Activated CD8-positive, alpha-beta memory T cell treated with anti-CD3 and anti-CD28 coated beads, Interleukin-2, amount 10 ng/mL, durations not matched to agents 7 days and 5 days (primary cell): ENCODE data around the gene ADH4. TPM values are rescaled to one million over a fixed set of nuclear protein-coding genes. Genes with fewer than 3 reads are reported as not detected.
"Not testable (repeated sequence)": the region's sequence is repeated elsewhere in the genome, so short reads cannot be mapped to it uniquely, and the experiment has no call there.

ENCODE experiments used
- ATAC-seq: fragments of 150-1000 bp; cut with Tn5 transposase; one replicate; pipeline ENCODE4 v1.10.0; 2021; ENCODE audit warnings: moderate library complexity
- CTCF ChIA-PET: fragments of 350-600 bp; sonication (Branson Sonifier 250); formaldehyde crosslinking; loops from one replicate; lab custom pipeline; 2021; ENCODE audit warnings: antibody characterized with exemption; lab: Charles Lee
- DNase-seq: peaks from one replicate; pipeline ENCODE4 v3.0.0-alpha.2; 2020
- H3K27ac Mint-ChIP-seq: one replicate; pipeline ENCODE4 v1.8.0; 2021; ENCODE audit warnings: mild to moderate bottlenecking, mixed read lengths
- H3K27me3 Mint-ChIP-seq: one replicate; pipeline ENCODE4 v1.8.0; 2021; ENCODE audit warnings: mixed read lengths
- H3K36me3 Mint-ChIP-seq: one replicate; pipeline ENCODE4 v1.8.0; 2021; ENCODE audit warnings: mild to moderate bottlenecking, mixed read lengths
- H3K4me1 Mint-ChIP-seq: one replicate; pipeline ENCODE4 v1.8.0; 2021; ENCODE audit warnings: mixed read lengths
- H3K4me3 Mint-ChIP-seq: one replicate; pipeline ENCODE4 v1.8.0; 2021; ENCODE audit warnings: mild to moderate bottlenecking, moderate library complexity, mixed read lengths
- H3K9me3 Mint-ChIP-seq: one replicate; pipeline ENCODE4 v1.8.0; 2022; ENCODE audit warnings: low read depth, mixed read lengths
- total RNA-seq, 2 experiments: library from RNA; stranded (reverse); gene quantifications; one replicate each; pipeline ENCODE4 v1.2.3, GENCODE V29; 2021

The ADH4 gene
- total RNA-seq, 2 experiments from 2014 or later, result not detected

DNA sequence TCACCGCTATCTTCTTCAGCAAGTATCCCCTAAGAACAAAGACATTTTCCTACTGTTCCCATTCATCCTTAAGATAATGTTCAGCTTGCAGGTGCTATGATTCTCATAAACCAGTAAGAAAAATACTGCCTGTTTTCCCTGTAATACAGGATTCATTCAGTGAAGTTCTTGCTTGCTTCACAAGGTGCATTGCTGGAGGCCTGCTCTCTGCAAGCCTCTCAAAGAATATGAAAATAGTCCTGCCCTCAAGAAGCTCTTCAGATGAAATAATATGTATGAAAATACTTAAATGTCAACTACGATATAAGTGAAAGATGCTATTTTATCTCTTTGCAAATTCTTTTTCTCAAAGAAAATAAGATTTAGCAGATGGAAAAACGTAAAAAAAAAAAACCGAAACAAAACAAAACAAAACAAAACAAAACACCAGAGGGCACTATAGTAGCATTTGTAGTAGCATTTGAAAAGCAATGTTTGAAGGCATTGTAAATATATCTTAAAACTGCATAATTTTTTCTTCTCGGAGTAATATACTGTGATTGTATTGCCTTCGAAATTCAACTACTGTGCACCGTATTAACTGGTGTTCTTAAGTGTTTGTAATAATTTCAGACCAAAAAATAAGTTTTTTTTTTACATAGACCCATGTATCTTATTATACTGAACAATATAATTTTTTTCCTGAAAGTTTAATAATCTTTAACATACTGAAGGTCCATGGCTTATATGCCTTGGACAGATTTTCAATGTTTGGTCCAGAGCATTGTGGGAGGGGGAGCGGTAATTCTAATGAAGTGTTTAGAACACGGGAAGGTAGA, 26.0 kb downstream of the ADH4 start:
- DNase-seq (no peak), ATAC-seq (no peak)
- Mint-ChIP-seq H3K27ac (no peak overlapping the region), H3K9me3 (no peaks in the 10 kb centered on the region), H3K36me3 (no peaks in the 10 kb centered on the region), H3K4me3 (no peak overlapping the region), H3K27me3 (peaks cover 3% of the 10 kb centered on the region), H3K4me1 (no peaks in the 10 kb centered on the region)
- CTCF ChIA-PET, result interaction anchor here (0.7 to 1.8 kb wide), 4 partner anchors 9 to 345 kb away, joined by 3 to 9 read pairs (median 4); partner anchors contain the start of gene ADH4

- DNase-seq, H3K27me3 Mint-ChIP-seq, H3K4me3 Mint-ChIP-seq, H3K4me1 Mint-ChIP-seq, H3K36me3 Mint-ChIP-seq, H3K27ac Mint-ChIP-seq, H3K9me3 Mint-ChIP-seq, ATAC-seq: not testable (repeated sequence)
- CTCF ChIA-PET, result interaction anchor here (0.7 to 1.8 kb wide), 4 partner anchors 10 to 345 kb away, joined by 3 to 9 read pairs (median 4); partner anchors contain the start of gene ADH4
These were observed 26.8 kb downstream of the ADH4 start for GRCh38 chr4:99117122-99117841.

DNA sequence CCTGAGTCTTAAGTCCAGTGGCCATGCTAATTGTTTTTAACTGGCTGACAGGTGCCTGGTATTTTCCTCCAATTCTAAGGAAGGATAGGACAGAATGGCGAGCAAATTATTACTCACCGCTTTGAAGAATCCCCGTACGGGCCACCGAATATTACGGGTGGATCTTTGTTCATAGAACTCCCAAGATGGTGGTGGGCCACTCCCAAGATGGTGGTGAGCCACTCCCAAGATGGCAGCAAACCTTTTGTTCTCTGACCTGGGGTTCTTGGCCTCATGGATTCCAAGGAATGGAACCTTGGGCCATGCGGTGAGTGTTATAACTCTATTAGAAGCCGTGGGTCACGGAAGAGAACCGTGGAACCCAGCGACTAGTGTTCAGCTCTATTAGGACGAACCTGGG, 34.8 kb downstream of the ADH4 start:
- ATAC-seq, H3K4me3 Mint-ChIP-seq, DNase-seq, H3K4me1 Mint-ChIP-seq, H3K27me3 Mint-ChIP-seq, H3K27ac Mint-ChIP-seq, H3K9me3 Mint-ChIP-seq, H3K36me3 Mint-ChIP-seq: not testable (repeated sequence)
- CTCF ChIA-PET, result interaction anchor here (0.9 kb wide), 1 partner anchor 53 kb away, joined by 3 read pairs; no protein-coding TSS in a partner anchor

DNA sequence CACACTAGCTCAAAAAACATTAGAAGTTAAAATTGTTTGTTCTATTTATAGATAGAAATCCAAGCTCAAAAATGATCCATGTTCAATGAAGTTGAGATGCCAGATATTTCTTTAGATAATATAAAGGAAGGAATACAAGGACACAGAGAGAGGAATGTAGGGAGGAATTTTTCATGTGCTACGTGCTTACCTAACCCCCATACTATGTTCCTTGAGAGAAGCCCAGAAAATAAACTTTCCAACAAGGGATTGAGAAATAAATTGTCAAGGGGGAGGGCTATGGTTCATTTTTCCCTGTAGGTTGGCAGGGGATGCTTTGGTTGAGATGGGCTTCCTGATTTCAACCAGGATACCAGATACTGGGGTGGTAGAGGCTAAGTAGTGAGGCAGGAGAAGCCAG, 39.9 kb downstream of the ADH4 start:
- CTCF ChIA-PET, result interaction anchor here (1.9 kb wide), 1 partner anchor 301 kb away, joined by 4 read pairs; no protein-coding TSS in a partner anchor
- H3K27ac Mint-ChIP-seq, result no peak overlapping the region
- H3K27me3 Mint-ChIP-seq, result no peaks in the 10 kb centered on the region

GRCh38 chr4:99103166-99103565, 40.9 kb downstream of the ADH4 start:
- DNase-seq (no peak), ATAC-seq (no peak)
- no peaks in the 10 kb centered on the region for H3K9me3 Mint-ChIP-seq
- CTCF ChIA-PET, result interaction anchor here (1.1 to 1.9 kb wide), 2 partner anchors 47 to 302 kb away, joined by 3 to 4 read pairs; no protein-coding TSS in a partner anchor
- no peak overlapping the region for H3K4me3 Mint-ChIP-seq
- H3K36me3 Mint-ChIP-seq, result no peaks in the 10 kb centered on the region
- H3K27ac Mint-ChIP-seq, result no peak overlapping the region
- H3K4me1 Mint-ChIP-seq, result peaks cover 1% of the 10 kb centered on the region
- H3K27me3 Mint-ChIP-seq, result no peaks in the 10 kb centered on the region

More for the DNA sequence above, 39.9 kb downstream of the ADH4 start:
- Mint-ChIP-seq H3K4me1 (peaks cover 1% of the 10 kb centered on the region), H3K4me3 (no peak overlapping the region), H3K9me3 (no peaks in the 10 kb centered on the region), H3K36me3 (no peaks in the 10 kb centered on the region)
- no peak for DNase-seq
- ATAC-seq, result no peak

DNA sequence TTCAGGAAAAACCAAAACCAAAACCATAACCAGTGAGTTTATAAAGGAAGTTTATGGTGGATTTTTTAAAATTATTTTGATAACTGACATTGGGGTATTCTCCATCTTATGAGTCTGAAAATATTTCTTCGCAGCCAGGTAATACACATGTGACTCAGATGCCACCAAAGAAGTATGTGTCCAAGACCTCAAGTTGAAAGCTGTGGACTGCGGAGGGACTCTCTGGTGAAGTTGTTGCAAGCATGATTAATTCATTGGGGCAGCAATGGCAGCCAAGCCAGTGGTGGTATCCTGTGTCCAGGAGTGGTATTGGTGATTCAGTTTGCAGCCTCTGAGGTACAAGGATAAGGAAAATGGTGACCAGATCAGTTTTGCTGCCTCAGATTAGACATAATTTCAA, 41.5 kb downstream of the ADH4 start:
- Mint-ChIP-seq H3K4me3 (no peak overlapping the region), H3K36me3 (no peaks in the 10 kb centered on the region), H3K4me1 (peaks cover 1% of the 10 kb centered on the region), H3K9me3 (no peaks in the 10 kb centered on the region), H3K27me3 (no peaks in the 10 kb centered on the region), H3K27ac (no peak overlapping the region)
- CTCF ChIA-PET, result interaction anchor here (1.1 kb wide), 1 partner anchor 47 kb away, joined by 3 read pairs; no protein-coding TSS in a partner anchor
- DNase-seq (no peak), ATAC-seq (no peak)

GRCh38 chr4:99100876-99101275, 43.2 kb downstream of the ADH4 start:
- no peak overlapping the region for H3K27ac Mint-ChIP-seq
- H3K27me3 Mint-ChIP-seq, result peaks cover 3% of the 10 kb centered on the region
- ATAC-seq (no peak), DNase-seq (no peak)
- H3K9me3 Mint-ChIP-seq, result no peaks in the 10 kb centered on the region
- no peak overlapping the region for H3K4me3 Mint-ChIP-seq
- no peaks in the 10 kb centered on the region for H3K36me3 Mint-ChIP-seq
- peaks cover 1% of the 10 kb centered on the region for H3K4me1 Mint-ChIP-seq
- CTCF ChIA-PET, result interaction anchor here (1.1 kb wide), 1 partner anchor 711 kb away, joined by 3 read pairs; no protein-coding TSS in a partner anchor

DNA sequence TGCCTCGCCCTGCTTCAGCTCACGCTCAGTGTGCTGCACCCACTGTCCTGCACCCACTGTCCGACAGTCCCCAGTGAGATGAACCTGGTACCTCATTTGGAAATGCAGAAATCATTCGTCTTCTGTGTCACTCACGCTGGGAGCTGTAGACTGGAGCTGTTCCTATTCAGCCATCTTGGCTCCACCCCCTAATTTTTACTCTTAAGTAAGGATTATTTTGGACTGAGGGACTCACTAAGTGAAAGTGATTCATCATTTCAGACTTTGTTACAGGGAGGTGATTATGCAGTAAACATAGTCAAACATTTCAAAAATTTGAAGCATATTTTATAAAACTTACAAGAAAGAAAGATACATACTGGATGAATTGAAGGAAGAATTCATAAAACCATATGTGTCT, 44.3 kb downstream of the ADH4 start:
- not testable (repeated sequence) for H3K27me3 Mint-ChIP-seq, H3K4me3 Mint-ChIP-seq, DNase-seq, H3K36me3 Mint-ChIP-seq, ATAC-seq, H3K4me1 Mint-ChIP-seq, H3K27ac Mint-ChIP-seq, H3K9me3 Mint-ChIP-seq
- CTCF ChIA-PET, result interaction anchor here (1.1 kb wide), 1 partner anchor 712 kb away, joined by 3 read pairs; no protein-coding TSS in a partner anchor

GRCh38 chr4:99099311-99099710, 44.8 kb downstream of the ADH4 start:
- peaks cover 3% of the 10 kb centered on the region for H3K27me3 Mint-ChIP-seq
- no peaks in the 10 kb centered on the region for H3K9me3 Mint-ChIP-seq
- H3K4me1 Mint-ChIP-seq, result peaks cover 1% of the 10 kb centered on the region
- no peak overlapping the region for H3K4me3 Mint-ChIP-seq
- no peak for DNase-seq
- H3K27ac Mint-ChIP-seq, result no peak overlapping the region
- CTCF ChIA-PET, result no interaction called here
- no peaks in the 10 kb centered on the region for H3K36me3 Mint-ChIP-seq
- ATAC-seq, result no peak

- H3K27ac Mint-ChIP-seq, H3K4me3 Mint-ChIP-seq, H3K36me3 Mint-ChIP-seq, ATAC-seq, CTCF ChIA-PET, DNase-seq, H3K9me3 Mint-ChIP-seq, H3K27me3 Mint-ChIP-seq: not testable (repeated sequence)
- peaks cover 28% of the 10 kb centered on the region for H3K4me1 Mint-ChIP-seq
These were observed 52.3 kb downstream of the ADH4 start for GRCh38 chr4:99091841-99092240.

DNA sequence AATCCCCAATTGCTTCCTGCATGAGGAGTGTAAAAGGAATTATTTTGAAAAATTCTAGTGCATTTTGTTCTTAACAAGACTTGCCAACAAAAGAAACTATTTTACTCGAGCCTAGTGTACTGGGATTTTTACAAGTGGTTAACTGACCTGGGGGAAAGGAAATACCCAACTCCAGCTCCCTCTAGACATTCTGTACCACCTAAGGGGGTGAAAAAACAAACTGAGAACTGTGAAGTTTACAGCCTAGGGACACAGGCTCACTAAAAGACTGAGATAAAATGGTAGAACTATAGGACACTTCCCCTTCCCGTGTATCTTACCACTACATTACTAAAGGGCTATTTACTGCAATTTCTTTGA, 52.9 kb downstream of the ADH4 start:
- DNase-seq, result no peak
- Mint-ChIP-seq H3K4me1 (peaks cover 33% of the 10 kb centered on the region), H3K4me3 (no peak overlapping the region), H3K9me3 (no peaks in the 10 kb centered on the region), H3K27me3 (peaks cover 3% of the 10 kb centered on the region), H3K27ac (no peak overlapping the region), H3K36me3 (peaks cover 7% of the 10 kb centered on the region)
- CTCF ChIA-PET, result no interaction called here
- ATAC-seq, result no peak

DNA sequence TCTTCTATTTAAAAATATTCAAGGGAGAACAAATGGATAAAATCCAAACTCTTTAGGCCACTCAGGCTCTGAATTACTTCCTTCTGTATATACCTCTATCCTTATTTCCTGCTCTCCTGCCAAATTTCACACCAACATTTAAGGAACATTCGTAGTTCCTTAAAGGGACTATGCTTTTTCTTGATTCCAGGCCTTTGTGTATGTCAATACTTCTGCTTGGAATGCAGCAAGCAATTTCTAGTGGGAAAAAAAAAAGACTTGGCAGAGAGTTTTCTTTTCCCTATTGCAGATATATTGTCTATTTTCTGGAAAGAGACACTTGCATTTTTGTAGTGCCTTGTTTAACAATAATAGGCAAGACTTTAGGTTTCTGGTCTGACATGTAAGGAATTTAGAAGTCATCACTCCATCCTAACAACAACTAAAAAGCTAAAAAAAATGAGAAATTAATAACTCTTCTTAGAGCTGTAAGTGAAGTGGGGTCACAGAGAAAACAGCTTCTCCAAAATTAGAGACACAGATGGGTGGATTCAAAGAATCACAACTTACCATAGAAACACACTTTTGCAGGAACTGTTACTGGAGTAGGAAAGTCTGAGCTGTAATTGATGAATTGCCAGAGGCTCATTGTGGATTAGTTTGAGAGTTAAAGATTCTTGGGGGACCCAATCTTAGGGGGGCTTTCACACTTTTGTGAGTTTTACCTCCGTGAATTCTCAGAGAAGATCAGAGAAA, 53.4 kb downstream of the ADH4 start:
- Mint-ChIP-seq H3K9me3 (no peaks in the 10 kb centered on the region), H3K27me3 (peaks cover 3% of the 10 kb centered on the region), H3K27ac (no peak overlapping the region), H3K4me1 (peaks cover 34% of the 10 kb centered on the region), H3K4me3 (no peak overlapping the region), H3K36me3 (peaks cover 7% of the 10 kb centered on the region)
- DNase-seq (no peak), ATAC-seq (no peak)
- CTCF ChIA-PET, result no interaction called here
